HepG2 (cell line): ENCODE results near the gene C14orf180. TPM values are rescaled to one million over a fixed set of nuclear protein-coding genes. Genes with fewer than 3 reads are reported as not detected.
"Not testable (repeated sequence)": the region's sequence is repeated elsewhere in the genome, so short reads cannot be mapped to it uniquely, and the experiment has no call there.

Source experiments
- ATAC-seq: fragments of 200-7000 bp; cut with Tn5 transposase; 3 replicates; pipeline ENCODE4 v1.9.1; 2020; ENCODE audit warnings: mild to moderate bottlenecking, moderate library complexity
- BruUV-seq: library from RNA; stranded (reverse); fragments of 400-500 nt; replicated peaks from 2 replicates; lab custom pipeline; 2021; lab: Mats Ljungman, UMichigan
- CTCF ChIA-PET: fragments of 300-600 bp; formaldehyde crosslinking; extraction: SDS; loops from one replicate; lab custom pipeline; 2021; ENCODE audit warnings: low total read pairs, inconsistent platforms, low intra/inter-chr PET ratio; lab: Yijun Ruan, JAX
- POLR2A ChIA-PET: fragments of 350-600 bp; sonication (Branson Sonifier 250); formaldehyde crosslinking; loops from one replicate; lab custom pipeline; 2020; ENCODE audit warnings: antibody characterized with exemption, inconsistent platforms; lab: Yijun Ruan, JAX
- DNase-seq: peaks from one replicate; pipeline ENCODE4 v3.0.0-alpha.2; 2015; ENCODE audit warnings: low spot score
- FAIRE-seq: peaks from 3 replicates; lab custom pipeline; 2011; peaks lifted over from hg19 to GRCh38; lab: Jason Lieb, UNC
- H2AFZ ChIP-seq: one replicate; pipeline ENCODE4 v1.6.1; 2011; ENCODE audit warnings: low read length, inconsistent platforms
- H3K27ac ChIP-seq: fragments of 300-600 bp; 3 replicates; pipeline ENCODE4 v1.8.0; 2011; ENCODE audit warnings: mixed run types, mild to moderate bottlenecking, mixed read lengths, low read length, inconsistent platforms; ENCODE audit not compliant: insufficient read depth; ENCODE audit errors: extremely low read length
- H3K27me3 ChIP-seq, 2 experiments: fragments of 200-600 bp in 1 of 2; 2 replicates in 1 of 2; 3 replicates in 1 of 2; pipeline versions ENCODE4 v1.6.0 to v1.8.0; 2011; ENCODE audit warnings: low read length in 2 of 2, mild to moderate bottlenecking in 2 of 2, moderate library complexity in 2 of 2, inconsistent platforms in 1 of 2; ENCODE audit not compliant: insufficient read depth in 2 of 2, control insufficient read depth in 1 of 2
- H3K36me3 ChIP-seq, 2 experiments: fragments of 200-600 bp in 1 of 2; replicated peaks in 1 of 2; 2 replicates in 1 of 2; 3 replicates in 1 of 2; pipeline versions ENCODE4 v1.5.1 to v1.8.0; 2011; ENCODE audit warnings: low read length in 2 of 2, inconsistent platforms in 1 of 2; ENCODE audit not compliant: insufficient read depth in 2 of 2, control insufficient read depth in 1 of 2
- H3K4me1 ChIP-seq: 2 replicates; pipeline ENCODE4 v1.5.1; 2012; ENCODE audit warnings: low read length, inconsistent platforms; ENCODE audit not compliant: insufficient read depth
- H3K4me2 ChIP-seq: 2 replicates; pipeline ENCODE4 v1.6.0; 2011; ENCODE audit warnings: low read depth, low read length, inconsistent platforms
- H3K4me3 ChIP-seq, 3 experiments: fragments of 200-600 bp in 1 of 3; sonication (generic), shearing (Covaris generic) in 1 of 3; replicated peaks in 1 of 3; 2 replicates each; pipeline ENCODE4 v1.5.1; 2011 to 2016; ENCODE audit warnings: low read length in 3 of 3, inconsistent platforms in 2 of 3, low read depth in 2 of 3, mild to moderate bottlenecking in 2 of 3, control low read depth in 1 of 3, mixed read lengths in 1 of 3; ENCODE audit not compliant: insufficient read depth in 1 of 3
- H3K79me2 ChIP-seq: one replicate; pipeline ENCODE4 v1.6.1; 2011; ENCODE audit warnings: low read length, inconsistent platforms; ENCODE audit not compliant: insufficient read depth
- H3K9ac ChIP-seq: 2 replicates; pipeline ENCODE4 v1.6.0; 2011; ENCODE audit warnings: mild to moderate bottlenecking, low read depth, low read length, inconsistent platforms; ENCODE audit not compliant: insufficient read depth
- H3K9me3 ChIP-seq: 2 replicates; pipeline ENCODE4 v1.5.1; 2012; ENCODE audit warnings: mild to moderate bottlenecking, low read length
- H4K20me1 ChIP-seq: 2 replicates; pipeline ENCODE4 v1.6.0; 2011; ENCODE audit warnings: inconsistent platforms, mild to moderate bottlenecking, low read length, moderate library complexity; ENCODE audit not compliant: insufficient read depth
- HDAC6 ChIP-seq: fragments of 200-600 bp; sonication (generic); IDR thresholded peaks from 2 replicates; pipeline ENCODE4 v1.7.0; 2017; ENCODE audit warnings: mild to moderate bottlenecking, antibody characterized with exemption, low read length, low read depth
- ZNF496 ChIP-seq: sonication (generic); formaldehyde crosslinking; IDR thresholded peaks from 2 replicates; pipeline ENCODE4 v1.8.1; 2023; ENCODE audit warnings: mild to moderate bottlenecking, moderate library complexity, missing genetic modification reagents; ENCODE audit not compliant: insufficient replicate concordance
- WGBS: methylation state at CpG from one replicate; pipeline ENCODE4 v1.1.6; 2017; ENCODE audit warnings: low lambda C conversion rate; 5-methylcytosine and 5-hydroxymethylcytosine counted together
- in situ Hi-C: cut with HindIII; loops from 2 replicates; pipeline ENCODE4 v1.10.0; 2017; ENCODE audit warnings: low pct_unique_long_range_greater_than_20kb; ENCODE audit not compliant: extremely low pct_ligation_motif_present
- intact Hi-C: fragments of 100-400 bp; cut with micrococcal nuclease; formaldehyde crosslinking; loops from one replicate; pipeline ENCODE4 v1.10.0; 2022; ENCODE audit not compliant: unreplicated experiment
- polyA plus RNA-seq, 8 experiments: library from polyadenylated mRNA; depleted of rRNA in 3 of 8; stranded (reverse) in 7 of 8; unstranded in 1 of 8; fragments of >200 nt; fragmentation: Illumina TruSeq in 4 of 8; extraction: Trizol in 4 of 8; gene quantifications; 2 replicates each; pipeline versions ENCODE4 v1.2.1 to v1.2.3, GENCODE V29; 2011 to 2016; ENCODE audit warnings: low read depth in 4 of 8, missing spikeins in 1 of 8, mixed read lengths in 1 of 8; ENCODE audit not compliant: insufficient read depth in 1 of 8
- total RNA-seq, 5 experiments: library from RNA; depleted of rRNA; stranded (reverse); fragments of >200 nt; fragmentation: Illumina TruSeq; extraction: Trizol; gene quantifications; 2 replicates each; pipeline ENCODE4 v1.2.3, GENCODE V29; 2016; ENCODE audit warnings: low read depth in 1 of 5
- TF ChIP-seq, protein P1 (sequence below): sonication (generic); formaldehyde crosslinking; IDR thresholded peaks from 2 replicates; pipeline ENCODE4 v1.4.0; 2020; ENCODE audit warnings: missing genetic modification reagents
- TF ChIP-seq, protein P2 (sequence below): sonication (generic); formaldehyde crosslinking; IDR thresholded peaks from 2 replicates; pipeline ENCODE4 v1.5.1; 2020; ENCODE audit warnings: missing genetic modification reagents, mild to moderate bottlenecking, borderline replicate concordance
- TF ChIP-seq, protein P3 (sequence below): sonication (generic); formaldehyde crosslinking; IDR thresholded peaks from 2 replicates; pipeline ENCODE4 v1.4.0; 2020; ENCODE audit warnings: missing genetic modification reagents

C14orf180 gene
- total and polyA plus RNA-seq, 2 of the 13 experiments (the other 11 are each of a cell fraction or from before 2014, with no cell fraction given), result not detected

DNA sequence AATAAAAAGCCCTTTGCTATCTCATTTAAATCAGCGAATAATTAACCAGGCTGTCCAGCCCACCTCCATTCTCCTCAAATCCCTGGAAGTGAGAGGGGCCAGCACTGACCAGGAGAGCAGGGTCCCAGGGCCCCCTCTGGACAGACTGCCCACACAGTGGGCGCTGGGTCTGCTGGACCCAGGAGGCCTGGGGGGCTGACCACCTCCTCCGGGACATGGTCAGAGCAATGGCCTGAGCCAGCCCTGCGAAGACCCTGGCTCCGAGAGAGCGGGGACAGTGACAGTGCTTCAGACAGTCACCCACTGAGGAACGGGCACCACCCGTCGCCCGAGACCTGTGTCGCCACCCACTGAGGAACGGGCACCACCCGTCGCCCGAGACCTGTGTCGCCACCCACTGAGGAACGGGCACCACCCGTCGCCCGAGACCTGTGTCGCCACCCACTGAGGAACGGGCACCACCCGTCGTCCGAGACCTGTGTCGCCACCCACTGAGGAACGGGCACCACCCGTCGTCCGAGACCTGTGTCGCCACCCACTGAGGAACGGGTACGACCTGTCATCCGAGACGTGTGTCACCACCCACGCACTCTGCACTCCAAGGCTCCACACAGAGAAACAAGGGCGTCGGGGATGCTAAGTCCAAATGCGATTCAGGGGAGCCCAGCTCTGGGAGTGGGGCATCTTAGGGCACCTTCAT lies 57.4 kb downstream of the C14orf180 start:
- peaks cover 10 to 75% of the 10 kb centered on the region in 2 experiments for H3K27me3 ChIP-seq
- intact Hi-C loops, result not testable (repeated sequence)
- WGBS, result 47% methylated on average over 15 of the region's 39 CpGs

DNA sequence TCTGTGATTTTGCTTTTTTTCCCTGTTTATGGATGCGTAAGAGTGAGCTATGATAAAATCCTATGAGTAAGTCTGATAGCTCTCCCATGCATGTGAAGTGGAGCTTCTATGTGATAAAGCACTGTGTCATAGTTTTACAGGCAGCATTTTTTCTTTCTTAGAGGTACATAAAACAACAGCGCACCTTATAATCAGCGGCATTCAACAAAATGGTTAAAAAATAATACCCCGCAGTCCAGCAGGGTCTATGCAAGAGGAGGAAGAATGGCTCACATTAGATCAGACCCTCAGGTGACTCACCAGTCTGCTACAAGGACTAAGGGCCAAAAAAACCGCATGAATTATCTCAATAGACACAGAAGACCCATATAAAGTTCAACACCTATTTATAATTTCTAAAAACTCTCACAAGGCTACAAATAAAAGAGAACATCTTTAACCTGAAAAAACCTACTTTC lies 58.0 kb downstream of the C14orf180 start:
- H3K4me3 ChIP-seq, result no peak overlapping the region
- no peaks in the 10 kb centered on the region for H3K79me2 ChIP-seq
- no peaks in the 10 kb centered on the region for H3K9me3 ChIP-seq
- no peaks in the 10 kb centered on the region for H3K36me3 ChIP-seq
- ChIA-PET CTCF (no interaction called here), POLR2A (no interaction called here)
- no peak overlapping the region for H2AFZ ChIP-seq
- H3K27me3 ChIP-seq, result peaks cover 9 to 77% of the 10 kb centered on the region in 2 experiments
- H3K4me1 ChIP-seq, result peaks cover 18% of the 10 kb centered on the region; the same call in 1 of the 2 replicates
- DNase-seq (no peak), ATAC-seq (no peak), FAIRE-seq (no peak)
- no peak overlapping the region for H3K9ac ChIP-seq
- WGBS, result 18% methylated on average over 5 of the region's 5 CpGs
- no peak overlapping the region for H3K4me2 ChIP-seq
- no peaks in the 10 kb centered on the region for H4K20me1 ChIP-seq
- intact Hi-C loops, result no loop called here
- BruUV-seq, result no TSS peak
- in situ Hi-C loops, result no loop called here
- no peak overlapping the region for H3K27ac ChIP-seq
- TF ChIP-seq, protein P1, sequence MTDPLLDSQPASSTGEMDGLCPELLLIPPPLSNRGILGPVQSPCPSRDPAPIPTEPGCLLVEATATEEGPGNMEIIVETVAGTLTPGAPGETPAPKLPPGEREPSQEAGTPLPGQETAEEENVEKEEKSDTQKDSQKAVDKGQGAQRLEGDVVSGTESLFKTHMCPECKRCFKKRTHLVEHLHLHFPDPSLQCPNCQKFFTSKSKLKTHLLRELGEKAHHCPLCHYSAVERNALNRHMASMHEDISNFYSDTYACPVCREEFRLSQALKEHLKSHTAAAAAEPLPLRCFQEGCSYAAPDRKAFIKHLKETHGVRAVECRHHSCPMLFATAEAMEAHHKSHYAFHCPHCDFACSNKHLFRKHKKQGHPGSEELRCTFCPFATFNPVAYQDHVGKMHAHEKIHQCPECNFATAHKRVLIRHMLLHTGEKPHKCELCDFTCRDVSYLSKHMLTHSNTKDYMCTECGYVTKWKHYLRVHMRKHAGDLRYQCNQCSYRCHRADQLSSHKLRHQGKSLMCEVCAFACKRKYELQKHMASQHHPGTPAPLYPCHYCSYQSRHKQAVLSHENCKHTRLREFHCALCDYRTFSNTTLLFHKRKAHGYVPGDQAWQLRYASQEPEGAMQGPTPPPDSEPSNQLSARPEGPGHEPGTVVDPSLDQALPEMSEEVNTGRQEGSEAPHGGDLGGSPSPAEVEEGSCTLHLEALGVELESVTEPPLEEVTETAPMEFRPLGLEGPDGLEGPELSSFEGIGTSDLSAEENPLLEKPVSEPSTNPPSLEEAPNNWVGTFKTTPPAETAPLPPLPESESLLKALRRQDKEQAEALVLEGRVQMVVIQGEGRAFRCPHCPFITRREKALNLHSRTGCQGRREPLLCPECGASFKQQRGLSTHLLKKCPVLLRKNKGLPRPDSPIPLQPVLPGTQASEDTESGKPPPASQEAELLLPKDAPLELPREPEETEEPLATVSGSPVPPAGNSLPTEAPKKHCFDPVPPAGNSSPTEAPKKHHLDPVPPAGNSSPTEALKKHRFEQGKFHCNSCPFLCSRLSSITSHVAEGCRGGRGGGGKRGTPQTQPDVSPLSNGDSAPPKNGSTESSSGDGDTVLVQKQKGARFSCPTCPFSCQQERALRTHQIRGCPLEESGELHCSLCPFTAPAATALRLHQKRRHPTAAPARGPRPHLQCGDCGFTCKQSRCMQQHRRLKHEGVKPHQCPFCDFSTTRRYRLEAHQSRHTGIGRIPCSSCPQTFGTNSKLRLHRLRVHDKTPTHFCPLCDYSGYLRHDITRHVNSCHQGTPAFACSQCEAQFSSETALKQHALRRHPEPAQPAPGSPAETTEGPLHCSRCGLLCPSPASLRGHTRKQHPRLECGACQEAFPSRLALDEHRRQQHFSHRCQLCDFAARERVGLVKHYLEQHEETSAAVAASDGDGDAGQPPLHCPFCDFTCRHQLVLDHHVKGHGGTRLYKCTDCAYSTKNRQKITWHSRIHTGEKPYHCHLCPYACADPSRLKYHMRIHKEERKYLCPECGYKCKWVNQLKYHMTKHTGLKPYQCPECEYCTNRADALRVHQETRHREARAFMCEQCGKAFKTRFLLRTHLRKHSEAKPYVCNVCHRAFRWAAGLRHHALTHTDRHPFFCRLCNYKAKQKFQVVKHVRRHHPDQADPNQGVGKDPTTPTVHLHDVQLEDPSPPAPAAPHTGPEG (CRISPR knock-in tag), result no peak
- no peak for TF ChIP-seq ZNF496
- TF ChIP-seq HDAC6, result no peak
- TF ChIP-seq, protein P2, sequence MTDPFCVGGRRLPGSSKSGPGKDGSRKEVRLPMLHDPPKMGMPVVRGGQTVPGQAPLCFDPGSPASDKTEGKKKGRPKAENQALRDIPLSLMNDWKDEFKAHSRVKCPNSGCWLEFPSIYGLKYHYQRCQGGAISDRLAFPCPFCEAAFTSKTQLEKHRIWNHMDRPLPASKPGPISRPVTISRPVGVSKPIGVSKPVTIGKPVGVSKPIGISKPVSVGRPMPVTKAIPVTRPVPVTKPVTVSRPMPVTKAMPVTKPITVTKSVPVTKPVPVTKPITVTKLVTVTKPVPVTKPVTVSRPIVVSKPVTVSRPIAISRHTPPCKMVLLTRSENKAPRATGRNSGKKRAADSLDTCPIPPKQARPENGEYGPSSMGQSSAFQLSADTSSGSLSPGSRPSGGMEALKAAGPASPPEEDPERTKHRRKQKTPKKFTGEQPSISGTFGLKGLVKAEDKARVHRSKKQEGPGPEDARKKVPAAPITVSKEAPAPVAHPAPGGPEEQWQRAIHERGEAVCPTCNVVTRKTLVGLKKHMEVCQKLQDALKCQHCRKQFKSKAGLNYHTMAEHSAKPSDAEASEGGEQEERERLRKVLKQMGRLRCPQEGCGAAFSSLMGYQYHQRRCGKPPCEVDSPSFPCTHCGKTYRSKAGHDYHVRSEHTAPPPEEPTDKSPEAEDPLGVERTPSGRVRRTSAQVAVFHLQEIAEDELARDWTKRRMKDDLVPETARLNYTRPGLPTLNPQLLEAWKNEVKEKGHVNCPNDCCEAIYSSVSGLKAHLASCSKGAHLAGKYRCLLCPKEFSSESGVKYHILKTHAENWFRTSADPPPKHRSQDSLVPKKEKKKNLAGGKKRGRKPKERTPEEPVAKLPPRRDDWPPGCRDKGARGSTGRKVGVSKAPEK, result no peak
- TF ChIP-seq, protein P3, sequence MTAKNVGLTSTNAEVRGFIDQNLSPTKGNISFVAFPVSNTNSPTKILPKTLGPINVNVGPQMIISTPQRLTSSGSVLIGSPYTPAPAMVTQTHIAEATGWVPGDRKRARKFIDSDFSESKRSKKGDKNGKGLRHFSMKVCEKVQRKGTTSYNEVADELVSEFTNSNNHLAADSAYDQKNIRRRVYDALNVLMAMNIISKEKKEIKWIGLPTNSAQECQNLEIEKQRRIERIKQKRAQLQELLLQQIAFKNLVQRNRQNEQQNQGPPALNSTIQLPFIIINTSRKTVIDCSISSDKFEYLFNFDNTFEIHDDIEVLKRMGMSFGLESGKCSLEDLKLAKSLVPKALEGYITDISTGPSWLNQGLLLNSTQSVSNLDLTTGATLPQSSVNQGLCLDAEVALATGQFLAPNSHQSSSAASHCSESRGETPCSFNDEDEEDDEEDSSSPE, result no peak

More for the DNA sequence above, 57.4 kb downstream of the C14orf180 start:
- H3K79me2 ChIP-seq, CTCF ChIA-PET, H3K9me3 ChIP-seq, DNase-seq, H4K20me1 ChIP-seq, H3K36me3 ChIP-seq, H3K4me2 ChIP-seq, H2AFZ ChIP-seq, FAIRE-seq, H3K4me3 ChIP-seq, in situ Hi-C loops, POLR2A ChIA-PET, ATAC-seq, H3K9ac ChIP-seq, BruUV-seq, H3K27ac ChIP-seq: not testable (repeated sequence)
- H3K4me1 ChIP-seq, result peaks cover 12% of the 10 kb centered on the region; the same call in 1 of the 2 replicates
